GM12891 (cell line): Measurements from ENCODE around the gene PP2D1. TPM values are rescaled to one million over a fixed set of nuclear protein-coding genes. Genes with fewer than 3 reads are reported as not detected.

Experiments
- DNase-seq: peaks from one replicate; pipeline ENCODE4 v3.0.0; 2011; ENCODE audit warnings: low spot score; ENCODE audit not compliant: insufficient read length
- FAIRE-seq: peaks from 2 replicates; lab custom pipeline; 2011; peaks lifted over from hg19 to GRCh38; lab: Jason Lieb, UNC
- PAX5 ChIP-seq: IDR thresholded peaks from 2 replicates; pipeline ENCODE4 v1.6.1; 2011; ENCODE audit warnings: low read length, moderate library complexity, mild to moderate bottlenecking; ENCODE audit not compliant: insufficient read depth, severe bottlenecking
- POLR2A ChIP-seq: IDR thresholded peaks from 2 replicates; pipeline ENCODE4 v1.6.1; 2011; ENCODE audit warnings: low read depth, low read length, control low read depth
- POLR2AphosphoS5 ChIP-seq: IDR thresholded peaks from 2 replicates; pipeline ENCODE4 v1.6.1; 2011; ENCODE audit warnings: low read depth, low read length, control low read depth
- POU2F2 ChIP-seq: IDR thresholded peaks from 2 replicates; pipeline ENCODE4 v1.6.1; 2011; ENCODE audit warnings: low read depth, mild to moderate bottlenecking, control low read depth, low read length, moderate library complexity
- SPI1 ChIP-seq: IDR thresholded peaks from 2 replicates; pipeline ENCODE4 v1.6.1; 2011; ENCODE audit warnings: low read depth, low read length, control low read depth
- TAF1 ChIP-seq: IDR thresholded peaks from 2 replicates; pipeline ENCODE4 v1.6.1; 2011; ENCODE audit warnings: low read depth, low read length, control low read depth
- polyA plus RNA-seq: library from polyadenylated mRNA; unstranded; fragments of >200 nt; gene quantifications from one replicate; pipeline ENCODE4 v1.2.1, GENCODE V29; 2012; ENCODE audit warnings: low read depth, missing spikeins, inconsistent platforms; ENCODE audit not compliant: missing spikeins

The PP2D1 gene, protein sequence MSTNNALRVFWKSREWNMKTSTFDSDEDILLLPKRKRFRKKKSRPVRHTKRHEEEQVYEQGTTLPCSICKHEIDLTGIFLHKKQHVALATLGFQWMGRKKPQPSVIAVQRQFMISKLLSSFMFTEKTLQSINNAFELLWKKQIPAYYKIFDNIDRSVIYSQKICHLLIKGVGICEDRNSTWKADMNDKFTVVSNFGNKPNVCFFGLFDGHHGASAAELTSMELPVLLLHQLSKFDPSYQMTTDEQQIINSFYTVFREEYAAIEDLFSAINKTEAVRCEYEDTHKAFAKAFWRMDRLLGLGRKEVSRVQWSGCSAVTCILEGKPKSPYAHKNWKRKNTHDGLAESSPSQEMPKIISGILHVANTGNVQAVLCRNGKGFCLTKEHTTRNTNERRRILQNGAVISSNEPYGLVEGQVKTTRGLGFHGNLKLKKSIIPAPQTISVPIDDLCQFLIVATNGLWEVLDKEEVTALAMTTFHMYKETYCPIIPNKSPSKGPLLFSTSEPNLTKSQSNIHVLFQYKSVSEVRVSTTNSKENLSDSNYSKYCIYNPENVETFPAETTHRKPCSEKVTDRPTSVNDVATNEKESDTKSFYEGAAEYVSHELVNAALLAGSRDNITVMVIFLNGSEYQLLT
- 0.18 TPM for polyA plus RNA-seq

DNA sequence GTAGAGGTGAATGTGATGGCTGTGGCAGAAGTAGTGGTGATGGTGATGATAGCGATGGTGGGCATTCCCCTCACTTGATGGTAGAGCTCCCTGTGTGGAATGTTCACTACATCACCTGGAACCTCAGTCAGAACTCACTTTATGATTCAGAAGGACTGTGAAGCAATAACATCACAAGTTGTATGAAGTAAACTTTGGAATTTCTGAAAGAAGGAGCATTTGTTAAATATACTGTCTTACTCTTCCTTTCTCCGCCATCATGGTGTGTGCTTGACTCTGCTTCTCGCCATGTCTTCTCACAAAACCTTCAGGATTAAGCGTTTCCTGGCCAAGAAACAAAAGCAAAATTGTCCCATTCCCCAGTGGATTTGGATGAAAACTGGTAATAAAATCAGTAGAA is at the start of gene PP2D1:
TSS of gene PP2D1 (minus strand) at position 101 of the 400 bp plus-strand sequence. CDS start 192 bp downstream, outside the sequence.
- TF ChIP-seq POLR2A (no peak), SPI1 (no peak), POU2F2 (no peak), TAF1 (no peak), PAX5 (no peak), POLR2AphosphoS5 (no peak)
- FAIRE-seq (peak; percentile 9), DNase-seq (no peak)

DNA sequence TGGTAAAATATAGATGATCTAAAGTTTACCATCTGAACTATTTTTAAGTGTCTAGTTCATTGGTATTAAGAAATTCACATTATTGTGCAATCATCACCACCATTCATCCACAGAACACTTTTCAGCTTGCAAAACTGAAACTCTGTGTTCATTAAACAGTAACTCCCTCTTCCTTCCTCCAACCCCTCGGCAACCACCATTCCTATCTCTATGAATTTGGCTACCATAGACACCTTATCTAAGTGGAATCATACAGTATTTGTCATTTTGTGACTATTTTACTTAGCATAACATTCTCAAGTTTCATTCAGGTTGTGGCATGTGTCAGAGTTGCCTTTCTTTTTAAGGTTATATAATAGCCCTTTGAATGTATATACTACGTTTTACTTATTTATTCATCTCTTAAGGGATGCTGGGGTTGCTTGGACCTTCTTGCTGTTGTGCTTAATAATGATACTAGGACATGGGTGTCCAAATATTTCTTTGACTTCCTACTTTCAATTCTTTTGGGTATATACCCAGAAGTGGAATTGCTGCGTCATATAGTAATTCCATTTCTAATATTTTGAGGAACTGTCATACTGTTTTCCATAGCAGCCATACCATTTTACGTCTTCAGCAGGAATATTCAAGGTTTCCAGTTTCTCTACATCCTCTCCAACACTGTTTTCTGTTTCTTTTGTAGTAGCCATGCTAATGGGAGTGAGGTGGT is 49.1 kb upstream of the PP2D1 start:
- peak; percentile 31 for FAIRE-seq
- no peak for DNase-seq
- TF ChIP-seq POLR2AphosphoS5 (no peak), POU2F2 (no peak), POLR2A (no peak), SPI1 (no peak), PAX5 (no peak), TAF1 (no peak)

DNA sequence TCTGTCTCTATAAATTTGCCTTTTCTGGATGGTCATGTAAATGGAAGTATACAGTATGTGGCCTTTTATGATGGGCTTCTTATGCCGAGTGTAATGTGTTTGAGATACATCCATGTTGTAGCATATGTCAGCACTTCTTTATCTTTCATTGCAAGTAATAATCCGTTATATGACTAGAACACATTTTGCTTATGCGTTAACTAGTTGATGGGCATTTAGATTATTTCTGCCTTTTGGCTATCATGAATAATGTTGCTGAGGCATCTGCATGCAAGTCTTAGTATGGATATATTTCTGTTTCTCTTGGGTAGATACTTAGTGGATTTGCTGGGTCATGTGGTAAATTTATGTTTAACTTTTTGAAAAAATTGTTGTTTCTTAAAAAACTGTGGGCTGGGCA is 47.9 kb upstream of the PP2D1 start:
- DNase-seq, result no peak
- FAIRE-seq, result no peak
- TF ChIP-seq PAX5 (no peak), TAF1 (no peak), POLR2A (no peak), POLR2AphosphoS5 (no peak), POU2F2 (no peak)

DNA sequence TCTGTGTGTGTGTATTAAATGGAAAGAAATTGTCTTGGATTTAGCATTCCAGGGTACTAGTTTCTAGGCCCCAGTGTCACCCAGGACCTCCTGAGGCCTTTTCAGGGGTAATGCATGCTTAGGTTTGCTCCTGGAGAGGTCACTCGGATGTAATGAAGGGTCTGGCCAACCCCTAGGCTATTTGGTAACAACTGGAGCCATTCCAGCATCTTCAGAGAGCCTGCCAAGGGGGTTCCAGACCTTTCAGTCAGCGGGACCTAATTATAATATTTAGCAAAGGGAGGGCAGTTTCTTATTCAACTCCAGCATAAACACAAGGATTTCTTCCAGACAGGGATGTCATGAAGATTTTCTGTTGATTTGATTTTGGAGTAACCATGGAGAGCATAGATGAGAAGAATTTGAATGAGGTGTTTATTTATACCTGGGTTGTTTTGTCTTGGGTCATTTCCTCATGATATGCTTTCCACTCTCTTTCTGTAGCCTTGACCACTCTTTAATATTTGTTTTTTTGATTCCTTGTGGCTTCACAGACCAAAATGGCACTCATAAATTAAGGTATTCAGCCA is 45.6 kb upstream of the PP2D1 start:
- FAIRE-seq, result no peak
- TF ChIP-seq PAX5 (no peak), POU2F2 (no peak), SPI1 (no peak), TAF1 (no peak), POLR2AphosphoS5 (no peak), POLR2A (no peak)
- no peak for DNase-seq

DNA sequence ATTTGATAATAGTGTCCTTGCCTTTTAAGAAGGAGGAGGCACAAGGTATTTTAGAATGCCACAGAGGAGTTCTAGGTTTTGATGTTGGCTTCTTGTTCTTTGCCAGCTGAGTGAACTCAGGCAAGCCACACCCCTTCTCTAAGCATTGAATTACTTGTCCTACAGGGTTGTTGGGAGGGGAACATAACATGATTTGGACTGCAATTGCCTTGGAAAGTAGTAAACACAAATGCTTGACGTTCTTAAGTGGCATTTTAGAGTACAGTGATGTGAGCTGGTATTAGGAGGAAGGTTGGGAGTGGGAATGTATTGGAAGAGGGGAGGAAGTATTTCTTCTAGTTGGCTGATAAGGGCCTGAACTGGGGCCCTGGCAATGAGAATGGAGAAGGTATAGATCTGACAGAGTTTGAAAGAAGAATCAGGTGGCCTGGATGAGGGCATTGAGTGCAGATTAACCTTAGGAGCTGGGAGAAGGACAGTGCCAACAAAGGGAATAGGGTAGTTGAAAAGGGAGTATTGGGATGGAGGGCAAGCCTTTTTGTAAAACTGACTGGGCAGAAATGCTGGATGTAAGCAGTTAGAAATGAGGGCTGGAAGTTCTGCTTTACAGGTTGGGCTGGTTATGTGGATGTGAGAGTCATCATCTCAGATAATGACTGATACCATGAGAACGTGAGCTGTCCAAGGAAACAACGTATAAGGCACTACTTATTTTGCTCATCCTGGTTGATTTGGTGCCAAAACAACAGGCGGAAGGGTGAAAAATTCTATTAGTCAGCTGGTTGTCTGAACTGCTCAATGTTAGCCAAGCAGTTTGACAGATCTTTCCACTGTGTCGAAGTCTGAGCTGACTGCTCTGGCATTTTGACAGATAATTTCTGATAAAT is 44.9 kb upstream of the PP2D1 start:
- DNase-seq (no peak), FAIRE-seq (peak; percentile 78)
- TF ChIP-seq SPI1 (peak; percentile 59; the same call in 1 of the 2 replicates), PAX5 (no peak)

DNA sequence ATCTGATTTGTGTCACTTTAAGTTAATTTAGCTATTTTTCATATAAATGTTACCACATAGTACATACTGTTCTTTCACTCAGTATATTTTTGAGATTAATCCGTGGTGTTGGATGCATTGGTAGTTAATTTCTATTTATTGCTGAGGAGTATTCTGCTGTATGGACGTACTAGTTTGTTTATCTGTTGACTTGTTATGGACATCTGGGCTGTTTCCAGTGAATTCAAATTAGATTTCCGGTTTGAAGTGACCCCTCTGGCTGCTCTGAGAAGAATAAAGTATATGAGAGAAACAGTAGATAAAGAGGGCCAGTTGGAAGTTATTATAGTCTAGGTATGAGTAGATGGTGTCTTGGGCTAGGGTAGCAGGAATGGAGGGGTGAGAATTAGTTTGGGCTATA is 43.8 kb upstream of the PP2D1 start:
- FAIRE-seq (no peak), DNase-seq (no peak)
- TF ChIP-seq SPI1 (no peak), POLR2A (no peak), POU2F2 (no peak), TAF1 (no peak), POLR2AphosphoS5 (no peak), PAX5 (no peak)

DNA sequence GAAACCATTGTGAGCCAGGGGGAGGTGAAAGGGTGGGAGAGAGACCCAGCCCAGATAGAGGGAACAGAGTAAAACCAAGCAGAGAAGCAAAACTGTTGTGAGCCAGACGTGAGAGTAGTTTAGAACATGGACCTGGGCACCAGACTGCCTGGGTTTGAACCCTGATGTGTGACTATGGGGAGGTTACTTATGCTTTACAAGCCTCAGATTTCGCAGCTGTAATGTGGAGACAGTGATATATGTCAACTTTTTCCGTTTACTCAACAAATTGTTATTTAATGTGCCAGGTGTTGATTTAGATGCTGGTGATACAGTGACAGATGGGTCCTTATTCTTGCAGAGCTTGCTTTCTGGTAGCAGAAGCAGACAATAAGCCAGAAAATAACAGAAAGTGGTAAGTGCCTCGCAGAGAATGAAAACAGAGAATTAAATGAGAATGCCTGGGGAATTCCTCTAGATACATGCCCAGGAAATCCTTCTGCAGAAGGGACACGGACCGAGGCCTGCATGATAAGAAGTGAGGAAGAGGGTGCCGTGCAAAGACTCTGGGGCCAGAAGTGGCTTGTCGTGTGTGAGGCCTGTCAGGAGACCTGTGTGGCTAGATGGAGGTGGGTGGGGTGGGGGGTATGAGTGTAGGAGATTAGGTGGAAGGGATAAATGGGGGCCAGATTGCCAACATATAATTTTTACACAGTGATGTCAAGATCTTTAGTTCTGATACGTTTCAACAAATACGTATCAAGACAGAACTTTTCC is 43.1 kb upstream of the PP2D1 start:
- no peak for FAIRE-seq
- no peak for DNase-seq
- TF ChIP-seq TAF1, result no peak
- TF ChIP-seq SPI1, result peak; percentile 15; the same call in 1 of the 2 replicates
- TF ChIP-seq POLR2A, result no peak
- TF ChIP-seq PAX5, result no peak
- no peak for TF ChIP-seq POLR2AphosphoS5
- no peak for TF ChIP-seq POU2F2

DNA sequence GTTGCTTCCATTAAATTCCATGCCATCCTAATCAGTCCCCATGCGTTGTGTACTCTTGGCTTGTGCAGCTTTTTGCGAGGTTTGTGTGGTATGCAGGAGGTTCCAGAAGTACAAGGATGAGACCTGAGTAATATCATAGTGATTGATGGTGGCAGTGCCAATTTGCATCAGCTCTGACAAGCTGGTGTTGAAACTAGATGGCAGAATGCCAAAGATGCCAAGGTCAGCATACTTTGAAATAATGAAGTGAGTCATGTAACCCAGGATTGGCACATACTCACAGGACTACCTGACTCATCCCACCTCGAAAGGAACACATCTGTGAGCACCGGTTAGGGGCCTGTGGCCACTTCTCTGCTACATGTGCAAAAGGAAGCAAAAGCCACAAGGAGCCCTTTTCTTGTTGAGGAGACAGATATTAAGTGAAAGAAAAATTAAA is 42.5 kb upstream of the PP2D1 start:
- DNase-seq, result no peak

More for the DNA sequence above, 42.5 kb upstream of the PP2D1 start:
- FAIRE-seq, result peak; percentile 87
- TF ChIP-seq POLR2A (no peak), SPI1 (0 out of 2 replicates have a peak, but pooled peaks have one; percentile 1)
